GM21360 (cell line): Measurements from ENCODE around the gene ABI3BP.

ENCODE experiments used
- ATAC-seq: cut with Tn5 transposase; IDR thresholded peaks from one replicate; pipeline ENCODE4 v1.9.1; 2021; ENCODE audit warnings: mild to moderate bottlenecking, moderate library complexity; ENCODE audit not compliant: unreplicated experiment

ABI3BP gene

GRCh38 chr3:100850701-100851100 lies 142.5 kb downstream of the ABI3BP start:
- no peak for ATAC-seq

GRCh38 chr3:100850156-100850555 lies 143.1 kb downstream of the ABI3BP start:
- ATAC-seq, result no peak

- no peak for ATAC-seq
Measured at GRCh38 chr3:100844063-100844936, 148.9 kb downstream of the ABI3BP start.

- no peak for ATAC-seq
Measured at GRCh38 chr3:100838157-100838556, 155.1 kb downstream of the ABI3BP start.

- ATAC-seq, result no peak
Measured at GRCh38 chr3:100836661-100837060, 156.6 kb downstream of the ABI3BP start.

GRCh38 chr3:100834332-100834731 lies 158.9 kb downstream of the ABI3BP start:
- no peak for ATAC-seq

GRCh38 chr3:100833483-100833882 lies 159.7 kb downstream of the ABI3BP start:
- no peak for ATAC-seq

GRCh38 chr3:100831629-100832028 lies 161.6 kb downstream of the ABI3BP start:
- no peak for ATAC-seq

GRCh38 chr3:100830931-100831330 lies 162.3 kb downstream of the ABI3BP start:
- ATAC-seq, result no peak

GRCh38 chr3:100825574-100825973 lies 167.6 kb downstream of the ABI3BP start:
- ATAC-seq, result no peak

GRCh38 chr3:100815583-100815982 lies 177.6 kb downstream of the ABI3BP start:
- ATAC-seq, result no peak

GRCh38 chr3:100813828-100814227 lies 179.4 kb downstream of the ABI3BP start:
- ATAC-seq, result no peak

GRCh38 chr3:100811779-100812507 lies 181.3 kb downstream of the ABI3BP start:
- ATAC-seq, result no peak

GRCh38 chr3:100810671-100811070 lies 182.6 kb downstream of the ABI3BP start:
- ATAC-seq, result no peak

- no peak for ATAC-seq
Measured at GRCh38 chr3:100804631-100805030, 188.6 kb downstream of the ABI3BP start.

- no peak for ATAC-seq
Measured at GRCh38 chr3:100803711-100804110, 189.5 kb downstream of the ABI3BP start.

- no peak for ATAC-seq
Measured at GRCh38 chr3:100802126-100802525, 191.1 kb downstream of the ABI3BP start.

GRCh38 chr3:100798012-100798411 lies 195.2 kb downstream of the ABI3BP start:
- ATAC-seq, result no peak

- no peak for ATAC-seq
Measured at GRCh38 chr3:100796556-100796955, 196.7 kb downstream of the ABI3BP start.

GRCh38 chr3:100789579-100789978 lies 203.6 kb downstream of the ABI3BP start:
- ATAC-seq, result no peak

GRCh38 chr3:100783619-100784018 lies 209.6 kb downstream of the ABI3BP start:
- no peak for ATAC-seq

GRCh38 chr3:100782906-100783305 lies 210.3 kb downstream of the ABI3BP start:
- no peak for ATAC-seq
